ENCODE data around the gene HS1BP3.

Gene HS1BP3

DNA sequence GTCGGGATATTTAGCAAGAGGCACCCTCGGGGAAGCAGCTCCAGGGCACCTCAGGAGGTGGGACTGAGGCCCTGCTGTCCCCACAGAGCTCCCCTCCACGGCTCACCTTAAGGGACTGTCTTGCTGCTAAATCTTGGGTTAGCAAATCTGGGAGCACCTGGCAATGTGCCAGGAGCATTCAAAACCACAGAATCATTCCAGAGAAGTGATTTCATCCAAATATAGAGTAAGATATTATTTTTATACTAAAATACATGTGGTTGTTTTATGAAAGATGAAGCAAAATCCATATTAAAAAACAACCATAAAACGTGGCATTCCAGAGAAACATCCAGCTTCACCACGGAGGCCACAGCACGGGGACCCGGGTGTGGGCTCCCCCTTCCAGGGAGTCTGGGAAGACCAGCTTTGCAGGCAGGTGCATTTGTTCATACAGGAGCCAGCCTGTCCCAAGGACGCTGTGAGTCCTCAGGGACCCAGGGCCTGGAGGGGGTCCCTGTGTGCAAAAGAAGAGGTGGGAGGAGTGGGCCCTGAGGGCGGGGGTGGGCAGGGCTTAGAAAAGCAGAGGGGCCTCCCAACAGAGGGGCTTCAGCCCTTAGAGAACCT, 16.3 kb downstream of the HS1BP3 start:
- no peak for FAIRE-seq
- no peak for DNase-seq (ENCODE audit: extremely low spot score, insufficient read length, low read depth)

DNA sequence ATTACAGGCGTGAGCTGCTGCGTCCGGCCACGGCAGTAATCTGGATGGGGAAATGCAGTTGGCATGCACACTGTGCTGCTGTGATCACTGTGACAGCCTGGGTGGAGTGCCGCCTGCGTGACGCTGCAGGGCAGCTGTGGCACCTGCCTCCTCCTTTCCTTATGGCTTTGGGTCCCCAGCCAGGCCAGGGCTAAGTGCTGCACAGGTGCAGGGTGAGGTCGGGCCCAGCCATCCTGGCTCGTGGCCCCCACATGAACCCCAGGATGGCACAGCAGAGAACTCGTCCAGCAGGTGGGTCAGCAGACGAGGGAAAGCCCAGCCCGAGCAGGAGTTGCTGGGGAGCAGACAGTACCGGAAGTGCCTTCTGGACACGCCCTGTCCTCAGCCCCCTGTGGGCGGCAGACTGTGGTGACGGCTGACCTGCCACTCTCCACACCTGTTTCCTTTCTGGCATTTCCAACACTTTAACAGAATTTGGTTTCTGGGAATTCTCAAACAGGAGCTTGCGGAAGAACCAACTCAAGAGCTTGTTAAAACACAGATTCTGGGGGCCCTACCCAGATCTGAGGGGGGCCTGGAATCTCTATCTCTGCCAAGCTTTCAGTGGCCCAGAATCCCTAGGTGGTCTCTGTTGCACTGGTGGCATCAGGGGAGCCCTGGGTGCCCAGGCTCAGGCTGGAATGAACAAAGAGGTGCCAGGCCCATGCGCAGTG, 16.9 kb downstream of the HS1BP3 start:
- FAIRE-seq = peak; percentile 9
- DNase-seq (ENCODE audit: extremely low spot score, insufficient read length, low read depth) = no peak

DNA sequence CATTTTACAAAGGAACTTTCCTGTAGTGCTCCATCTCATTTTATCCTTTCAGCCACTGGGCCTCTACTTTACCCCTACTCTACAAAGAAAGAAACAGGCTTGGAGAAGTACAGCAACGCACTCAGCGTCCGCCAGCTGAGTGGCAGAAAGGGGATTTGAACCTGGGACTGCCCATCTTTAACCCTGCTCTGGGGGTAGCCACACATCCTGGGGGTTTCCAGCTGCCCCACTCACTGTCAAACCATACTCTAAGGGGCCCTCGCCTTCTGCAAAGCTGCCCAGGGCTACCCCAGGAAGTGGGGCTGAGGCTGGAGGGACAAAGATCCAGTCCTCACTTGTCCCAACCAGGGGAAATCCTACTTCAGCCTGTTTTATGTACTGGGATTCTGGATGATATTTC, 17.9 kb downstream of the HS1BP3 start:
- DNase-seq (ENCODE audit: extremely low spot score, insufficient read length, low read depth) = no peak
- no peak for FAIRE-seq

DNA sequence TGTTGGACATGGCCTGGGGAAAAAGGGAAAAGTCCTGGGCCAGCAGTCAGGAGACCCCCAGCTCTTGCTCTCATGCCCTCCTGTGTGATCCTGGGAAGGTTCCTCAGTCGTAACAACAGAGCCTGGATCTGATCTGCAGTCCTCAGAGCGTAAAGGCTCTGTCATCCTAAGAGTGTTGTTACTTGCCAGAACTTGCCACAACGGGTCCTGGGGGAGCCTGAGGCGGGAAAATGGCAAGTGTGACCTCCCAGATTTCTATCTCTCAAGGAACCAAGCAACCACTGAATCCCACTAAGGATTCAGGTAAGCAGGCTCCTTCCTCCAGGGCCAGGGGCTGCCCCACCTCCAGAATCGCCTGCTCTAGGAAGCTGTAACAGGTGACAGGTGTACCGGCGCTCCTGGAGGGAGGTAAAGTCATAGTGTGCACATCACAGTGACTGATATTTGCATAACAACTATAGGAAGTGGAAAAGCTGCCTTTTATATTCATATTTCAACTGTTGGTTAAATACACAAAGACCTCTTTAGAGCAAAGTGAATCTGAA, 18.4 kb downstream of the HS1BP3 start:
- DNase-seq (ENCODE audit: extremely low spot score, insufficient read length, low read depth) = no peak
- FAIRE-seq = no peak

DNA sequence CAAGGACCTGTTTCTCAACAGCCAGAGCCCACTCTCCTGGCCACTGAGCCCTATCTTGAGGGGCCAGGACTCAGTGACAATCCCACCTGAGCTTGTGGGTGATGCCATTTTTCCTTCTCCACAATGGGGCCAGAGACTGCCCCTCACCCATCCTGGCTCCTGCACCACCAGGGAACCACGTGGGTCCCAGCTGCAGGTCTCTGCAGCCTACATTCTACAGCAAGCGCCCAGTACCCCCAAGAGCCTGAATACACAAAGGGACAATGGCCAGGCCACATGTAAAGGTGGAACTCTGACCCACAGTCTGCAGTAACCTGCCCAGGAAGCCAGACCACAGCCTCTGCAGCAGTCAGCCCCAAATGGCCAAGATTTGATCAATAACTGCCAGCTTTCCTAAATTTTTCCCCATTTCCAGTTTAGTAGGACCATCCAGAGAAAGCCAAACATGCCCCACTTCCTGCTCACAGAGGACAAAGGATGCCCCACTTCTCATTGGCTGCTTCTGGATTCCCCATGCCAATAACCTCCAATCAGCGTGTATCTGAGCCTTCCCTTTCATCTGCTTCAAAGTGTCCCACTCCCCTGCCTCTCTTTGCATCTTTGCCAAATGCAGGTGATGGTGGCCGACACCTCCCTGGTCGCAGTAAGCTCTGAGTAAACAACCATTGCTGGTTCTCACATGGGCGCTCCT, 19.1 kb downstream of the HS1BP3 start:
- FAIRE-seq (no peak), DNase-seq (ENCODE audit: extremely low spot score, insufficient read length, low read depth) (no peak)

DNA sequence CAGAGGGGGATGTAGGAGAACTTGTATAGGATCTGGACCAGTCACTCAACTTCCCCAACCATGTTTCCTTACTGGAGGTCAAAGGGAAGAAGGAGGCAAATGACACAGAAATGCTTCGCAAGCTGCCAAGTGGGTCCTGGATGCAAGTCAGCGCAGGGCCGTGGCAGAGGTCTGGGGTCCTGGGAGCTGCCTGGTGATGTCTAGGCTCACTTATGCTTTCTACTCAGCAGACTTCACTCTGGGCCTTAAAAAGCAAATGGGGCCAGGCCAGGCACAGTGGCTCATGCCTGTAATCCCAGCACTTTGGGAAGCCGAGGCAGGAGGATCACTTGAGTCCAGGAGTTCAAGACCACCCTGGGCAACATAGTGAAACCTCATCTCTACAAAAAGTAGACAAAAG, 19.9 kb downstream of the HS1BP3 start:
- DNase-seq (ENCODE audit: extremely low spot score, insufficient read length, low read depth) = no peak
- FAIRE-seq = no peak

DNA sequence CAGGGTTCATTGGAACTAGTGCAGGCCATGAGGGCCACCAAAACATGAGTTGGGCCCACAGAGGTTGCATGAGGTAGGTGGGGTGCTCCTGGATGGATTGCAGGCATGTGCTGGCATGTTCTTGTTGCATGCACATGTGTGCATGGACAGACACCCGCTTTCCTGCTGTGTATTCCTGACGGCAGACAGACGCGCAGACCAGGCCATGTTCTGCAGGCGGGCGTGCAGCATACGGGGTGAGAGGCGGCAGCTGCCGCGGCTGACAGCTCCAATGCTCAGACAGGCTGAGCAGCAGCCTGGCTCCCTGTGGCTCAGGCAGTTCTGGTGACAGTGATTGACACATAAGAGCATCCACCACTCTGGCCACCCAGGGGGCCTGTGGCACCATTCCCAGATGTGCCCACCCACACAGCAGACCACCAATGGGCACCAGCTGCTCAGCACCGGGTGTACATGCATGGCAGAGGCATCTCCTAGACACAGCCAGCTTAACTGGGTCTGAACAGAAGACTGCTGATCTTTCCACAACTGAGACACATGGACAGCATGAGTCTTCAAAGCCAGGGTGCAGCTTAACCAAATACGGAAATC, 21.2 kb downstream of the HS1BP3 start:
- no peak for FAIRE-seq
- DNase-seq (ENCODE audit: extremely low spot score, insufficient read length, low read depth) = no peak

DNA sequence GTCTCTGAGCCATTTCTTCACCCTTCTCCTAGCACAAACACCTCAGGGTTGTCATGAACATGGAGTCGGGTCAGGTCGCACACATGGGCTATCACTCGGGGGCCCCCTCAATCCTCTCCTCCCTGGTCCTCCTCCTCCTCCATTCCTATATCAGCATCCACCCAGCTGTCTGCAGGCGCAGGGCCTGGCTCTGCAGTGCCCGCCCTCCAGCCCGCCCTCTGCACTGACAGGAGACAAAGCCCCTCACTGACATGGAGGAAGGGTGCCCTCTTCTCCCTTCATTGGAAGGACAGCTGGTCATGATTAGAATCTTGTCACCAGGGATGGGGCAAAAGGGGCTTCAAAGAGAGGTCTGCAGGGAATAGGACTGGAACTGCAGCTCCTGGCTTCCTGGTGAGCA, 21.7 kb downstream of the HS1BP3 start:
- FAIRE-seq = no peak
- no peak for DNase-seq (ENCODE audit: extremely low spot score, insufficient read length, low read depth)

DNA sequence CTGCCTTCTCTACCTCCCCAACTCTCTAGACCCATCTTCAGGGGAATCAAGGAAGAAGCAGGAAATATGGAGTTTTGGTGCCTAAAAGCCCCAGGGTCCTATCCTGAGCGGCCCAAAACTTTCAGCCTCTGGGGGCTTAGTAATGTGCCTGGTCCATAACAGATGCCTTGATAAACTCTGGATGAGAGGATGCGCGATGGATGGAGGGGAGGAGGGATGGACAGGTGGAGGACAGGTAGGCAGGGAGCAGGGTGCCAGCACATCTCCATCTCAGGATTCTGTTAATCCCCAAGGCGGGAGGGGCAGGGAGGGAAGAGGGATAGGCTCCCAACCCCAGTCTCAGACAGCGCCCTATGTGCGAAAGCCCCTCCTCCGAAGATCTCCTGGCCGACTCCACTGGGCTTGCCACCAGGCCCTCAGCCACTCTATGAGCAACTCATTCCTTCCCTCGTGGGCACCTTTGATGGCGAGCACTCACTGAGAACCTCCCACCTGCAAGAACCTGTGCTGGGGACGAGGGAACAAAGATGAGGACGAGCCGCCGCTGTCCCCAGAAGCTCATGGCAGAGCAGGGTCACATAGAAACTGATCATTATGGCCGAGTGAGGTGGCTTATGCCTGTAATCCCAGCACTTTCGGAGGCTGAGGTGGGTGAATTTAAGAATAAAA, 23.1 kb downstream of the HS1BP3 start:
- DNase-seq (ENCODE audit: extremely low spot score, insufficient read length, low read depth) = no peak
- no peak for FAIRE-seq

DNA sequence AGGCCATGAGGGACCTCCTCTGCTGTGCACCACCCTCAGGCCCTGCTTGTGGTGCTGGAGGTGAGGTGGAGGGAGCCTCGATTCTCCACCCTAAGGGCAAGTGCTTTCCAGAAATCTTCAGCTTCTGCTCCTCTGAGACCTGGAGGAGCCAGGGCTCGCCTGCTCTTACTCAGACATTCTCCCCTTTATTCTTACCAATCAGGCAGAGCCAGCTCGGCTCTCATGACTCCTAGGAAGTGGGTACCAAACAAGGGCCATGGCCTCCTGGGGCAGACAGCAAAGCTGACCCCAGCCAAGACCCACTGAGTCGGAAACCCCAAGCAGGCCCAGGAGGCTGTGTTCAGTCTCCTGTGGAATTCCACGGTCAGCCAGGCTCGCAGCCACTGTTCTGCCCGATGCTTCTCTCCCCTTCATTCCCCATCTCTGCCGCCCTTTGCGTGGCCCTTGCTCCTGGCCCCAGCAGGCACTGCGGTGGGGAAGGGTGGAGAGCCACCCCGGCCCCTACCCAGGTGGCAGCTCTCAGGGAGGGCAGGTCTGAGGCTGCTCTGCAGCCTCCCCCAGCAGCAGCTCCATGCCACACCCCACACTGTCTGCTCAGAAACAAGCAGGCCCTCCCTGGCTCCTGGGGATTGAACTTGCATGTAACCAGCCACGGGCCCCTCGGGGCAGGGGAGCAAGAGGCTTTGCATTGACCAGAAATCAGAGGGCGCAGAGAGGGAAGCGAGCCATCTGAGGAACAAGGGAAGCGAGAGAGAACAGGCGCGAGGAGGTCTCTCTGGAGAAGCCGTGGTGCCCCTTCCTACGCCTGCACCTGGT, 24.0 kb downstream of the HS1BP3 start:
- DNase-seq (ENCODE audit: extremely low spot score, insufficient read length, low read depth) (no peak), FAIRE-seq (no peak)

DNA sequence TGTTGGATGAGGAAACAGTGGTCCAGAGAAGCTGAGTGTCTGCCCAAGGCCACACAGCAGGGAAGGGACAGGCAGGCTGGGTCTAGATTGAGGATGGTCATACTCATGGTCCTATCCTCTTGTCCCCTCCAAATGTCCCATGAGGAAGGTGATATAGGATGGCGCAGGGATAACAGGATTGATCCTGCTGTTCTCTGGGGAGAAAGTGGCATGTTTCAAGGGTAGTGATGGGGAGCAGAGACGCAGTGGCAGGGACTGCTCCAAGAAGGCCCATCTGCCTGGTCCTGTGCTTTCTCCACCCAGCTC, 24.6 kb downstream of the HS1BP3 start:
- DNase-seq (ENCODE audit: extremely low spot score, insufficient read length, low read depth) (no peak), FAIRE-seq (no peak)

DNA sequence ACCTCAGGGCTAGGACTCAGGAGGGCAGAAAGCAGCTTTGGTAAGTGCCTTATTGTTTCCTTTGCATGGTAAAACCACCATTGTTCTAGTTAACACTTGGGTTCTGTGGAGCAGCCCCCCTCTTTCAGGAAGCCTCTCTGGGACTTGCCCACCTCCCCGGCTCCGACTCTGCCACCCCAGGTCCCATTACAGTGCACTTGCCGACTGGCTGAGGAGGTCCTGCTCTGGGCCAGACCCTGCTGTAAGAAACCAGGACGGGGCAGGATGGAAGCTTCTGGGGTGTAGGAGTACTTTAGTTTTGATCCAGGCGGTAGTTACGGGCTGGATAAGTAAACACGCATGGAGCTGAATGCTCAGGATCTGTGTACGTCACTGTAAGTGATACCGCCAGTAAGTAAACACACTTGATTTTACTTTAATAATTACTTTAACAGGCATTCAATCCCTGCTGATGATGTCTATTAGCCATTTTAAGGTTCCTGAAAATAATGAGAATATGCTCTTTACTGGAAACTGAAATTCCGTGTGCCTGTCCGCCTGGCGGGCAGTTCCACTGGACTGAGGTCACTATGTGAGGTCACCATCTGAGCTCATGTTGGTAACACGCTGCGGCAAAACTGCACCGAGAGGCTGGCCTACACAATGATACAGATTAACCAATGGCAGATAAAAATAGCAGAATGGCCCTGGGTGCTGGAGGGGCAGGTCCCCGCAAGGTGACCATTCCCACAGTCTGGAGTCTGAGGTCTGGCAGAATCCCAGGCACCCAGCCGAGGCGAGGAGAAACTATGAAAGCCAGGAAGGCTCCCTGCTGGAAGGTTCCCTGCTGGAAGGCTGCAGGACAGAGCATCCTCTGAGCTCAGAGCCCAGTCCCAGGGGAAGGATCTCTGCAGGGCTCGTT, 25.2 kb downstream of the HS1BP3 start:
- DNase-seq (ENCODE audit: extremely low spot score, insufficient read length, low read depth) (no peak), FAIRE-seq (no peak)

DNA sequence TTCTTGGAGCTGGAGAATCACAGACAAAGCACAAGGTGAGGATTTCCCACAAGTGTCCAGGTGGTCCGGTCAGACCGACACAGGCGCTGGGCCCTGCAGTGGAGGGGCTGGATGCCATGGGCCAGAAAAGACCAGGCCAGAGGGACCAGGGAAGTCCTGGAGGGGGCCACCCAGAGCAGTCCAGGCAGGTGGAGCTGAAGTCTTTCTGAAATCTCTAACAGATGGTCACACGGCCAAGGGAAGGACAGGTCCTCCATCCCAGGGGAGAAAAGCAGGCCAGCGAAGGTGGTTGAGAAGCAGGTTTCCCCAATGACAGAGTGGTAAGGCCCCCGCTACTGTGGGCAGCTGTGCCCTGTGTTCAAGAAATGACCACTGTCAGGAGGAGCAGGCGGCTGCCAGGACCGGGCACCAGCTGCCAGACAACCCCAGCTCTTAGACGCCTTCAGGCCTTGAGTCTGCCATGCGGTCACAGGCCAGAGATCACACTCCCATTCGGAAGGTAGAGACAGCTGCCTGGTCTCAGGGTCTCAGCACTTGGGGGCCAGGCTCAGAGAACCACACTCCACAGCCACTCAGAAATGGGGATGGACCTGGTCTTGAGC, 25.9 kb downstream of the HS1BP3 start:
- DNase-seq (ENCODE audit: extremely low spot score, insufficient read length, low read depth) = no peak
- no peak for FAIRE-seq

DNA sequence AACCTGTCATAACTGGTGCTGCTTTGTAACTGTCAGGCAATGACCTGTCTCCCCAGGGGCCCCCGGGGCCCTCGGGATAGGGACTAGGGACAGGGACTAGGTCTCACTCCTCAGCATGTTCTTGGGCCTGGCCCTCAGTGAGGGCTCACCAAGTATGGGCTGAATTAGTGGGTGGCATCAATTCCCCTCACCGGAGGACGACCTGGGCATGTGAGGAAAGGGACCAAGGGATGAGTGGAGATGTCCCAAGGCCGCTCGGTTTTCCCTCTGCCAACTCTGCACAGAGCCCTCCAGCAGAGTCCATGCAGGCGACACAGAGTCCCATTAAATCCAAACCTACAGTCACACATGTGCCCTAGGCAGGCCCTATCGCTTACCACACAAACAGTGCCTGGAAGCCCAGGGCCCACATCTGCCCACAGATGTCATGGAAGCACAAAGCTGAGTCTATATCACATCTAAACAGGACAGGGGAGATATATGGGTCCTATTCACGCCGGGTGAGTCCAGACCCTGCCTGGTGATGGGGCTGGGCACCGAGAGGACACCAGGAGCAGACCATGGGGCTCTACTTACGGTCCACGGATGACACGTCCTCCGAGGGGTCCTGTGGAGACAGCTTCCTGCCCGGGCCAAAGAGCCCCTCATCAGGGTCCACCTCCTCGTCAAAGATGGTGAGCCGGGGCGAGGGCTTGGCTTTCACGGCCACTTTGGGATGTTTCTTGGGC, 26.6 kb downstream of the HS1BP3 start:
- DNase-seq (ENCODE audit: extremely low spot score, insufficient read length, low read depth) (no peak), FAIRE-seq (no peak)

DNA sequence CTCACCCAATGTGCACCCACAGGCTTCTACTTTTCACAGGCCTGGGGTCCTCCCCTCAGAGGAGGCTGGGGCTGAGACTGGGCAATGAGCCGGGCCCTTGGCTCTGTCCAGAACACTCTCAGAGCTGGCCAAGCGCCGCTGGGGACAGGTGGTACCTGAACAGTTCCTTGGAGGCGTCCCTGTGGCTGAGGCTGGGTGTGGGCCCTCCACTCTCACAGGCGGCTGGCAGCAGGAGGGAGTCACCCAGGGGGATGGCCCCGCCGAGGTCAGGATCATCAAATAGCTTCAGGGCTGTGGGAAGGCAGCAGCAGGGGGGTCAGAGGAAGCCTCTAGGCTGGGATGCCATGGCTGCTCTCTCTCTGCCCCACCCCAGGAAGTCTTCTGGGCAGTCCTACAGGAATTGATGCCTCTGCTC, 27.1 kb downstream of the HS1BP3 start:
- DNase-seq (ENCODE audit: extremely low spot score, insufficient read length, low read depth) (no peak), FAIRE-seq (no peak)

DNA sequence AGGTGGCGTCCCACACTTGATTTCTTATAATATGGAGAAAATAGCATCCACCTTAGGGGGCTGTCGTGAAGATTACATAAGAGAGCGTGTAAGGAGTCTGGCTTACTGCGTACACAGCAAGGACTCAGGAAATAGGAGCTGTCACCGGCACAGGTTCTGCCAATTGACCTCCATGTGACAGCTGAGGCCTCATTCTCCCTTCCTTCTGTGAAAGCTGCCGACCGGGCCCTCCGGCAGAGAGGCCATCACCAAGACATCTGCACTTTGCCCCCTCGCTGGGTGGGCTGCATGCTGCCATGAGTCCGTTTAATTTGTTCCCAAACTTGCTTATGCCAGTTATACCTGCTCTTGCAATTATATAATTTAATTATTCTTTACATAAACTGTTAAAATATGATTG, 27.7 kb downstream of the HS1BP3 start:
- DNase-seq (ENCODE audit: extremely low spot score, insufficient read length, low read depth) = no peak
- FAIRE-seq = no peak

DNA sequence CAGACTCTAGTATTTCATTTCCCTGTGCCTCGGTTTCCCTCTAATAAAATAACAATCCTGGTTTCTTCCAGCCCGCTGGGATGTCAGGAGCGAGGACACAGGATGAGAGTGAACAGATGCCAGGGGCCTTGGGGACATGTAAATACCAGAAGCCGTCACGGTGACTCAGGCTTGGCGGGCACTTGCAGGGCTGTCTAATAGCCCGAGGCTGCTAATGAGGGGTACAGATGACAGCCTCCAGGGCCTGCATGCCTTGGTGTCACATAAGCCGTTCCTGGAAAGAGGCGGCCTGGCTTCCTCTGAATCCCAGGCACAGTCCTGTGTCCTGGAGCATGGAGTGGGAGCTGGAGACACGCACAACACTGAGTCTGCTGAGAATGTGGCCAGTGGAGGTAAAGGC, 28.2 kb downstream of the HS1BP3 start:
- DNase-seq (ENCODE audit: extremely low spot score, insufficient read length, low read depth) = no peak
- FAIRE-seq = no peak

DNA sequence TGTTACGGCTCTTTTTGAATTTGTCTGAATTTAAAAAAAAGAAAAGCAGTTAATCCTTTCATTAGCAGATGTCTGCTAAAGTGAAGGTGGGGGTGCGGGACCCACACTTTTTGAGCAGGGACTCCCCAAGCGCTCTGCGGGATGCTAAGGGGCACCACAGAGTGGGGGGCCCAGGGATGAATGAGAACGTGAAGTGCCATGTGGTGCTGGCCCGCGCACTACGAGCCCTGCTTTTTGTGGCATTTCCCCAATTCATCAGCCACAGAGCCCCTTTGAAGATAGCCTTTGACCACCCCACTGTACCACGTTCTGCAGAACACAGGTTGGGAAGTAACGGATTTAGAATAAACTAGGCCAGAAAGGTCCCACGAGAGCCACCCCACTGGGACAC, 28.6 kb downstream of the HS1BP3 start:
- FAIRE-seq (no peak), DNase-seq (ENCODE audit: extremely low spot score, insufficient read length, low read depth) (no peak)
